ENCODE results near the gene CDH1. TPM values are rescaled to one million over a fixed set of nuclear protein-coding genes. Genes with fewer than 3 reads are reported as not detected.

Gene CDH1
- polyA plus RNA-seq, 1 of the 3 experiments (the other 2 are of a cell fraction), result not detected

DNA sequence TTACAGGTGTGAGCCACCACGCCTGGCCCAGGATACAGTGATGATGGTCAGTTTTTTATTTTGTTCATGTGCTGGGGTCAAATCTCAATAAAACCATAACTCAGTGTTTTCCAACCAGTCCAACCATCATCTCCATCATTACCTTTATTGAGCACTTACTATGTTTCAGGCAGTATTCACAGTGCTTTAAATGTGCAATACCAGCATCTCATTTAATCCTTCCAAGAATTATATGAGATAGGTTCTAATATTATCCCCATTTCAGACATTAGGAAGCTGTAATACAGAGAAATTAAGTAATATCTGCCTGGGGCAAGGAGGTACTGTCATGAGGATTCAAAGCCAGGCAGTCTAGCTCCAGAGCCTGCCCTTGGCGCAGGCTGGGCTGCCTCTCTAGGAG is 69.3 kb downstream of the CDH1 start:
- Histone ChIP-seq H3K9ac (no peak overlapping the region), H3K4me2 (no peak overlapping the region), H2AFZ (ENCODE audit: low read depth) (no peak overlapping the region), H3F3A (replicated peaks; ENCODE audit: insufficient read depth) (no peaks in the 10 kb centered on the region), H3K4me3 (ENCODE audit: low read depth in 2 of 2, low read length in 1 of 2) (no peak overlapping the region), H3K27me3 (ENCODE audit: insufficient read depth) (no peaks in the 10 kb centered on the region), H3K27ac (ENCODE audit: low read depth in 2 of 2, low read length in 1 of 2) (no peak overlapping the region), H3K79me2 (ENCODE audit: insufficient read depth) (no peaks in the 10 kb centered on the region), H3K9me3 (no peaks in the 10 kb centered on the region), H3K4me1 (ENCODE audit: control insufficient read depth in 1 of 2, insufficient read depth in 2 of 2, low read depth in 1 of 2, low read length in 1 of 2) (no peaks in the 10 kb centered on the region), H3K36me3 (replicated peaks in 1 of 2; ENCODE audit: control insufficient read depth in 1 of 2, insufficient read depth in 2 of 2, low read length in 1 of 2) (no peaks in the 10 kb centered on the region), H4K20me1 (ENCODE audit: insufficient read depth) (no peaks in the 10 kb centered on the region), H3K9me2 (no peaks in the 10 kb centered on the region)
- POLR2A ChIA-PET, result no interaction called here
- DNase-seq, result no peak
- CTCF ChIA-PET, result interaction anchor here (0.6 to 2.4 kb wide), 4 partner anchors 93 to 318 kb away, joined by 3 to 11 read pairs (median 4); no protein-coding TSS in a partner anchor
- WGBS (ENCODE audit: low lambda C conversion rate), result 56% methylated on average over 2 of the region's 2 CpGs
- TF ChIP-seq SMC3 (IDR thresholded peaks at IDR 0.05; ENCODE audit: low read depth, low read length) (no peak), USF2 (IDR thresholded peaks at IDR 0.05; ENCODE audit: borderline replicate concordance, low read depth, low read length) (no peak), RCOR1 (IDR thresholded peaks at IDR 0.05; ENCODE audit: low read length) (no peak), FOXJ3 (CRISPR knock-in tag; IDR thresholded peaks at IDR 0.05) (no peak), MEF2A (IDR thresholded peaks at IDR 0.05; ENCODE audit: borderline replicate concordance, low read depth) (no peak), EZH2phosphoT487 (IDR thresholded peaks at IDR 0.05; ENCODE audit: borderline replicate concordance, low read depth) (no peak)
- TF ChIP-seq, protein P1, sequence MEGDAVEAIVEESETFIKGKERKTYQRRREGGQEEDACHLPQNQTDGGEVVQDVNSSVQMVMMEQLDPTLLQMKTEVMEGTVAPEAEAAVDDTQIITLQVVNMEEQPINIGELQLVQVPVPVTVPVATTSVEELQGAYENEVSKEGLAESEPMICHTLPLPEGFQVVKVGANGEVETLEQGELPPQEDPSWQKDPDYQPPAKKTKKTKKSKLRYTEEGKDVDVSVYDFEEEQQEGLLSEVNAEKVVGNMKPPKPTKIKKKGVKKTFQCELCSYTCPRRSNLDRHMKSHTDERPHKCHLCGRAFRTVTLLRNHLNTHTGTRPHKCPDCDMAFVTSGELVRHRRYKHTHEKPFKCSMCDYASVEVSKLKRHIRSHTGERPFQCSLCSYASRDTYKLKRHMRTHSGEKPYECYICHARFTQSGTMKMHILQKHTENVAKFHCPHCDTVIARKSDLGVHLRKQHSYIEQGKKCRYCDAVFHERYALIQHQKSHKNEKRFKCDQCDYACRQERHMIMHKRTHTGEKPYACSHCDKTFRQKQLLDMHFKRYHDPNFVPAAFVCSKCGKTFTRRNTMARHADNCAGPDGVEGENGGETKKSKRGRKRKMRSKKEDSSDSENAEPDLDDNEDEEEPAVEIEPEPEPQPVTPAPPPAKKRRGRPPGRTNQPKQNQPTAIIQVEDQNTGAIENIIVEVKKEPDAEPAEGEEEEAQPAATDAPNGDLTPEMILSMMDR (IDR thresholded peaks at IDR 0.05), result no peak
- TF ChIP-seq, protein P2, sequence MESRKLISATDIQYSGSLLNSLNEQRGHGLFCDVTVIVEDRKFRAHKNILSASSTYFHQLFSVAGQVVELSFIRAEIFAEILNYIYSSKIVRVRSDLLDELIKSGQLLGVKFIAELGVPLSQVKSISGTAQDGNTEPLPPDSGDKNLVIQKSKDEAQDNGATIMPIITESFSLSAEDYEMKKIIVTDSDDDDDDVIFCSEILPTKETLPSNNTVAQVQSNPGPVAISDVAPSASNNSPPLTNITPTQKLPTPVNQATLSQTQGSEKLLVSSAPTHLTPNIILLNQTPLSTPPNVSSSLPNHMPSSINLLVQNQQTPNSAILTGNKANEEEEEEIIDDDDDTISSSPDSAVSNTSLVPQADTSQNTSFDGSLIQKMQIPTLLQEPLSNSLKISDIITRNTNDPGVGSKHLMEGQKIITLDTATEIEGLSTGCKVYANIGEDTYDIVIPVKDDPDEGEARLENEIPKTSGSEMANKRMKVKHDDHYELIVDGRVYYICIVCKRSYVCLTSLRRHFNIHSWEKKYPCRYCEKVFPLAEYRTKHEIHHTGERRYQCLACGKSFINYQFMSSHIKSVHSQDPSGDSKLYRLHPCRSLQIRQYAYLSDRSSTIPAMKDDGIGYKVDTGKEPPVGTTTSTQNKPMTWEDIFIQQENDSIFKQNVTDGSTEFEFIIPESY (IDR thresholded peaks at IDR 0.05; ENCODE audit: borderline replicate concordance, low read depth), result no peak

GRCh38 chr16:68806981-68807380 is 69.9 kb downstream of the CDH1 start:
- POLR2A ChIA-PET, result no interaction called here
- no peak for DNase-seq
- Histone ChIP-seq H4K20me1 (ENCODE audit: insufficient read depth) (no peaks in the 10 kb centered on the region), H3K9ac (no peak overlapping the region), H3K36me3 (replicated peaks in 1 of 2; ENCODE audit: control insufficient read depth in 1 of 2, insufficient read depth in 2 of 2, low read length in 1 of 2) (no peaks in the 10 kb centered on the region), H3K27me3 (ENCODE audit: insufficient read depth) (no peaks in the 10 kb centered on the region), H3K4me2 (no peak overlapping the region), H3K4me3 (ENCODE audit: low read depth in 2 of 2, low read length in 1 of 2) (no peak overlapping the region), H3K9me3 (no peaks in the 10 kb centered on the region), H2AFZ (ENCODE audit: low read depth) (no peak overlapping the region), H3F3A (replicated peaks; ENCODE audit: insufficient read depth) (no peaks in the 10 kb centered on the region), H3K4me1 (ENCODE audit: control insufficient read depth in 1 of 2, insufficient read depth in 2 of 2, low read depth in 1 of 2, low read length in 1 of 2) (no peaks in the 10 kb centered on the region), H3K79me2 (ENCODE audit: insufficient read depth) (no peaks in the 10 kb centered on the region), H3K27ac (ENCODE audit: low read depth in 2 of 2, low read length in 1 of 2) (no peak overlapping the region), H3K9me2 (no peaks in the 10 kb centered on the region)
- 29% methylated on average over 1 of the region's 1 CpG for WGBS (ENCODE audit: low lambda C conversion rate)
- TF ChIP-seq GABPA (IDR thresholded peaks at IDR 0.05; ENCODE audit: low read depth) (no peak), RXRA (IDR thresholded peaks at IDR 0.05; ENCODE audit: borderline replicate concordance, low read depth) (no peak), NFIC (IDR thresholded peaks at IDR 0.05; ENCODE audit: borderline replicate concordance) (no peak)
- CTCF ChIA-PET, result interaction anchor here (0.6 to 2.4 kb wide), 4 partner anchors 149 to 317 kb away, joined by 3 to 11 read pairs (median 4); no protein-coding TSS in a partner anchor

Measured in SK-N-SH (cell line).